Calu3 (cell line): ENCODE results near the gene FAM171A2. TPM values are rescaled to one million over a fixed set of nuclear protein-coding genes. Genes with fewer than 3 reads are reported as not detected.

Experiments
- BruUV-seq: library from RNA; stranded (reverse); fragments of 400-500 nt; replicated peaks from 2 replicates; lab custom pipeline; 2021; lab: Mats Ljungman, UMichigan
- CTCF ChIA-PET: fragments of 300-600 bp; sonication (Branson Sonifier 250); formaldehyde crosslinking; loops from one replicate; lab custom pipeline; 2022; ENCODE audit warnings: antibody characterized with exemption; lab: Charles Lee
- DNase-seq: peaks from one replicate; pipeline ENCODE4 v3.0.0; 2022
- H3K27ac Mint-ChIP-seq: one replicate; pipeline ENCODE4 v1.8.0; 2022; ENCODE audit warnings: mixed read lengths; ENCODE audit not compliant: unreplicated experiment
- H3K27me3 Mint-ChIP-seq: one replicate; pipeline ENCODE4 v1.8.0; 2022; ENCODE audit warnings: mixed read lengths; ENCODE audit not compliant: unreplicated experiment
- H3K36me3 Mint-ChIP-seq: one replicate; pipeline ENCODE4 v1.8.0; 2022; ENCODE audit warnings: mild to moderate bottlenecking, moderate library complexity, mixed read lengths; ENCODE audit not compliant: insufficient read depth, unreplicated experiment
- H3K4me1 Mint-ChIP-seq: one replicate; pipeline ENCODE4 v1.8.0; 2022; ENCODE audit warnings: mild to moderate bottlenecking, low read depth, mixed read lengths; ENCODE audit not compliant: unreplicated experiment
- H3K4me3 Mint-ChIP-seq: one replicate; pipeline ENCODE4 v1.8.0; 2022; ENCODE audit warnings: mild to moderate bottlenecking, low read depth, moderate library complexity, mixed read lengths; ENCODE audit not compliant: unreplicated experiment
- H3K9me3 Mint-ChIP-seq: one replicate; pipeline ENCODE4 v1.8.0; 2022; ENCODE audit warnings: low read depth, mixed read lengths; ENCODE audit not compliant: unreplicated experiment
- CTCF ChIP-seq: fragments of 200-600 bp; IDR thresholded peaks from one replicate; pipeline ENCODE4 v1.8.0; 2022; ENCODE audit warnings: antibody characterized with exemption; ENCODE audit not compliant: unreplicated experiment
- intact Hi-C: fragments of 100-400 bp; cut with micrococcal nuclease; formaldehyde crosslinking; loops from one replicate; pipeline ENCODE4 v1.10.0; 2022; ENCODE audit not compliant: unreplicated experiment
- total RNA-seq: library from RNA; stranded (reverse); gene quantifications from 2 replicates; pipeline ENCODE4 v1.2.3, GENCODE V29; 2022

The FAM171A2 gene
- total RNA-seq, 1 experiment from 2014 or later: 2.0 TPM

GRCh38 chr17:44354582-44355561 lies 8.8 kb downstream of the FAM171A2 start:
- TF ChIP-seq CTCF: peak; percentile 12
- CTCF ChIA-PET: interaction anchor here (0.5 to 1.6 kb wide), 3 partner anchors 168 to 799 kb away, joined by 3 to 9 read pairs (median 4); partner anchors contain the start of gene CCDC43
- BruUV-seq: no TSS peak
- Mint-ChIP-seq H3K4me1 (peaks cover under 1% of the 10 kb centered on the region), H3K4me3 (peak overlapping the region; percentile 32), H3K27me3 (peaks cover 45% of the 10 kb centered on the region), H3K9me3 (no peaks in the 10 kb centered on the region), H3K27ac (no peak overlapping the region), H3K36me3 (peaks cover 14% of the 10 kb centered on the region)
- intact Hi-C loops: no loop called here
- no peak for DNase-seq

- DNase-seq: peak; percentile 41
- no TSS peak for BruUV-seq
- Mint-ChIP-seq H3K9me3 (no peaks in the 10 kb centered on the region), H3K27me3 (peaks cover 34% of the 10 kb centered on the region), H3K27ac (no peak overlapping the region), H3K4me3 (peak overlapping the region; percentile 32), H3K4me1 (no peaks in the 10 kb centered on the region), H3K36me3 (peaks cover 14% of the 10 kb centered on the region)
- CTCF ChIA-PET: interaction anchor here (0.6 to 0.7 kb wide), 4 partner anchors 9 to 907 kb away, joined by 3 to 5 read pairs (median 3); partner anchors contain the start of gene FAM171A2
- intact Hi-C loops: no loop called here
- no peak for TF ChIP-seq CTCF
Observed at GRCh38 chr17:44353672-44354331, 9.9 kb downstream of the FAM171A2 start.

GRCh38 chr17:44352828-44353671 lies 10.6 kb downstream of the FAM171A2 start:
- H3K4me3 Mint-ChIP-seq: peak overlapping the region; percentile 32
- no peak overlapping the region for H3K27ac Mint-ChIP-seq
- no peaks in the 10 kb centered on the region for H3K4me1 Mint-ChIP-seq
- BruUV-seq: no TSS peak
- intact Hi-C loops: no loop called here
- H3K9me3 Mint-ChIP-seq: no peaks in the 10 kb centered on the region
- peaks cover 14% of the 10 kb centered on the region for H3K36me3 Mint-ChIP-seq
- no peak for DNase-seq
- CTCF ChIA-PET: interaction anchor here (0.5 to 0.7 kb wide), 4 partner anchors 14 to 906 kb away, joined by 3 to 5 read pairs (median 3); no protein-coding TSS in a partner anchor
- peaks cover 26% of the 10 kb centered on the region for H3K27me3 Mint-ChIP-seq
- no peak for TF ChIP-seq CTCF
